ENCODE results near the gene TM9SF2. TPM values are rescaled to one million over a fixed set of nuclear protein-coding genes. Genes with fewer than 3 reads are reported as not detected.

The TM9SF2 gene
- total and polyA plus RNA-seq, 9 of the 15 experiments (the other 6 are each of a cell fraction or from before 2014, with no cell fraction given), result 23.3 to 83.2 (median 55.1) TPM

DNA sequence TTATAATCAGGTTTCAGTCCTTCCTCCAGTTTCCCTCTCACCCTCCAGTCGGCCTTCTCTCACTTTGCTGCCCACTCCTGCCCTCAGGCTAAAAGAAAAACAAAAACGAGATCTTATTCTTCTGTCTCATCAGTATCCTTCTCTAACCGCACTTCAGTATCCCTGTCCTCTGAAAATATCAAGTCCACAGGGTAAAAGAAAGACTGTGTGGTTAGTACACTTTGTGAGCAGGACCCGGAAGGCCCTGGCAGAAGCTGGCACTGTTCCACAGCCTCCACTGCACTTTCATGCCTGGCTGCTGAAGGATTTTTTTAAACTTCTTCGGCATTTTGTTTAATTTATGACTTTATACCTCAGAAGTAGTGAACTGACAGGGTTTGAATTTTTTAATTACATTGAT, 51.8 kb downstream of the TM9SF2 start (continued):
- TF ChIP-seq FOXK1 (CRISPR knock-in tag; IDR thresholded peaks at IDR 0.05; ENCODE audit: borderline replicate concordance), result no peak
- TF ChIP-seq PURB (CRISPR knock-in tag; IDR thresholded peaks at IDR 0.05; ENCODE audit: low read depth), result no peak

DNA sequence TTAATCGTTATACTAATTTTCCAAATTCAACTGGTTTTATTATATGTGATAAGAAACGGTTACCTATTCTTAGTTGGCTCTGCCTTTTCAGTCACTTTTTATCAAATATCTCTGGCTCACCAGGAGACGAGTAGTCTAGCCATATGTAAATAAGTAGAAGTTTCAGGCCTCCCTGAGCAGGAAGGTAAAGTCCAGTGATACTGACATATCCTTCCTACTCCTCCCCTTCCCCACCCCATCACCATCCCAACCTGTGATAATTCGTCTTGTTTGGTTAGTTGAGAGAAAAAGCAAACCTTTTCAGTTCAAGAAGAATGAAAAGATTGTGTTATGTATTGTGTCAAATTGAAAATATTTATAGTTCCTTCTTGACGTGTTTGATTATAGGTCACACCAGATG, 53.9 kb downstream of the TM9SF2 start:
- intact Hi-C loops (cut with micrococcal nuclease), result no loop called here
- 82% methylated on average over 5 of the region's 5 CpGs for WGBS (ENCODE audit: insufficient coverage, low coverage, missing lambda C conversion rate)

More for the DNA sequence above, 53.9 kb downstream of the TM9SF2 start:
- Histone ChIP-seq H3K9me3 (replicated peaks; ENCODE audit: control insufficient read depth, insufficient read depth, low read depth, low read length) (no peaks in the 10 kb centered on the region), H3K4me3 (no peak overlapping the region), H3K36me3 (ENCODE audit: control insufficient read depth, insufficient read depth, low read length) (peaks cover 78% of the 10 kb centered on the region; the same call in 2 of the 3 replicates), H3K27ac (ENCODE audit: extremely low read depth, low read depth, low read length) (no peak overlapping the region), H3K9ac (ENCODE audit: insufficient read depth in 1 of 2, low read depth in 2 of 2, low read length in 2 of 2) (no peak overlapping the region), H3K4me2 (ENCODE audit: insufficient read depth, low read length) (no peak overlapping the region), H2AFZ (ENCODE audit: low read depth, low read length) (no peak overlapping the region), H3K79me2 (ENCODE audit: control insufficient read depth, insufficient read depth, low read length) (no peaks in the 10 kb centered on the region), H3K9me1 (ENCODE audit: control insufficient read depth, insufficient read depth, low read length) (no peaks in the 10 kb centered on the region), H3K27me3 (ENCODE audit: control insufficient read depth in 2 of 2, insufficient read depth in 2 of 2, low read length in 2 of 2) (no peaks in the 10 kb centered on the region), H3K4me1 (replicated peaks in 1 of 2; ENCODE audit: control insufficient read depth in 2 of 2, insufficient read depth in 2 of 2, low read length in 2 of 2) (no peaks in the 10 kb centered on the region), H4K20me1 (replicated peaks; ENCODE audit: control insufficient read depth, insufficient read depth, low read length) (no peaks in the 10 kb centered on the region)
- DNase-seq (ENCODE audit: extremely low read depth in 1 of 4, low spot score in 3 of 4), result no peak
- no peak for ATAC-seq
- in situ Hi-C loops (cut with MboI), result no loop called here
- CTCF ChIA-PET (ENCODE audit: low intra/inter-chr PET ratio), result no interaction called here
- TF ChIP-seq POLR2A (conservative IDR thresholded peaks at IDR 0.05), result no peak
- TF ChIP-seq, protein P1, sequence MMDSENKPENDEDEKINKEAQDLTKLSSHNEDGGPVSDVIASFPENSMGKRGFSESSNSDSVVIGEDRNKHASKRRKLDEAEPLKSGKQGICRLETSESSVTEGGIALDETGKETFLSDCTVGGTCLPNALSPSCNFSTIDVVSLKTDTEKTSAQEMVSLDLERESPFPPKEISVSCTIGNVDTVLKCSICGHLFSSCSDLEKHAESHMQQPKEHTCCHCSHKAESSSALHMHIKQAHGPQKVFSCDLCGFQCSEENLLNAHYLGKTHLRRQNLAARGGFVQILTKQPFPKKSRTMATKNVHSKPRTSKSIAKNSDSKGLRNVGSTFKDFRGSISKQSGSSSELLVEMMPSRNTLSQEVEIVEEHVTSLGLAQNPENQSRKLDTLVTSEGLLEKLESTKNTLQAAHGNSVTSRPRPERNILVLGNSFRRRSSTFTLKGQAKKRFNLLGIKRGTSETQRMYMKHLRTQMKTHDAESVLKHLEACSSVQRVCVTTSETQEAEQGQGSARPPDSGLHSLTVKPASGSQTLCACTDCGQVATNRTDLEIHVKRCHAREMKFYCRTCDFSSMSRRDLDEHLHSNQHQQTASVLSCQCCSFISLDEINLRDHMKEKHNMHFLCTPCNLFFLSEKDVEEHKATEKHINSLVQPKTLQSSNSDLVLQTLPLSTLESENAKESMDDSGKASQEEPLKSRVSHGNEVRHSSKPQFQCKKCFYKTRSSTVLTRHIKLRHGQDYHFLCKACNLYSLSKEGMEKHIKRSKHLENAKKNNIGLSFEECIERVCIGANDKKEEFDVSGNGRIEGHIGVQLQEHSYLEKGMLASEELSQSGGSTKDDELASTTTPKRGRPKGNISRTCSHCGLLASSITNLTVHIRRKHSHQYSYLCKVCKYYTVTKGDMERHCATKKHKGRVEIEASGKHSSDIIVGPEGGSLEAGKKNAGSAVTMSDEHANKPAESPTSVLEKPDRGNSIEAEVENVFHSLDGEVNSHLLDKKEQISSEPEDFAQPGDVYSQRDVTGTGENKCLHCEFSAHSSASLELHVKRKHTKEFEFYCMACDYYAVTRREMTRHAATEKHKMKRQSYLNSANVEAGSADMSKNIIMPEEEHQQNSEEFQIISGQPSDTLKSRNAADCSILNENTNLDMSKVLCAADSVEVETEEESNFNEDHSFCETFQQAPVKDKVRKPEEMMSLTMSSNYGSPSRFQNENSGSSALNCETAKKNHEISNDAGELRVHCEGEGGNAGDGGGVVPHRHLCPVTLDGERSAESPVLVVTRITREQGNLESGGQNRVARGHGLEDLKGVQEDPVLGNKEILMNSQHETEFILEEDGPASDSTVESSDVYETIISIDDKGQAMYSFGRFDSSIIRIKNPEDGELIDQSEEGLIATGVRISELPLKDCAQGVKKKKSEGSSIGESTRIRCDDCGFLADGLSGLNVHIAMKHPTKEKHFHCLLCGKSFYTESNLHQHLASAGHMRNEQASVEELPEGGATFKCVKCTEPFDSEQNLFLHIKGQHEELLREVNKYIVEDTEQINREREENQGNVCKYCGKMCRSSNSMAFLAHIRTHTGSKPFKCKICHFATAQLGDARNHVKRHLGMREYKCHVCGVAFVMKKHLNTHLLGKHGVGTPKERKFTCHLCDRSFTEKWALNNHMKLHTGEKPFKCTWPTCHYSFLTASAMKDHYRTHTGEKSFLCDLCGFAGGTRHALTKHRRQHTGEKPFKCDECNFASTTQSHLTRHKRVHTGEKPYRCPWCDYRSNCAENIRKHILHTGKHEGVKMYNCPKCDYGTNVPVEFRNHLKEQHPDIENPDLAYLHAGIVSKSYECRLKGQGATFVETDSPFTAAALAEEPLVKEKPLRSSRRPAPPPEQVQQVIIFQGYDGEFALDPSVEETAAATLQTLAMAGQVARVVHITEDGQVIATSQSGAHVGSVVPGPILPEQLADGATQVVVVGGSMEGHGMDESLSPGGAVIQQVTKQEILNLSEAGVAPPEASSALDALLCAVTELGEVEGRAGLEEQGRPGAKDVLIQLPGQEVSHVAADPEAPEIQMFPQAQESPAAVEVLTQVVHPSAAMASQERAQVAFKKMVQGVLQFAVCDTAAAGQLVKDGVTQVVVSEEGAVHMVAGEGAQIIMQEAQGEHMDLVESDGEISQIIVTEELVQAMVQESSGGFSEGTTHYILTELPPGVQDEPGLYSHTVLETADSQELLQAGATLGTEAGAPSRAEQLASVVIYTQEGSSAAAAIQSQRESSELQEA (IDR thresholded peaks at IDR 0.05; ENCODE audit: low read depth), result no peak
- BruUV-seq (replicated peaks), result no TSS peak
- POLR2A ChIA-PET, result no interaction called here
- FAIRE-seq, result no peak
